H1 (cell line): Measurements from ENCODE around the gene SV2C. TPM values are rescaled to one million over a fixed set of nuclear protein-coding genes. Genes with fewer than 3 reads are reported as not detected.

Experiments
- CTBP2 ChIP-seq: IDR thresholded peaks from 2 replicates; pipeline ENCODE4 v1.7.0; 2011; ENCODE audit warnings: borderline replicate concordance, mild to moderate bottlenecking, moderate library complexity, mixed read lengths, low read length; ENCODE audit not compliant: insufficient read depth, insufficient read length
- MAFK ChIP-seq: IDR thresholded peaks from 2 replicates; pipeline ENCODE4 v1.6.1; 2012; ENCODE audit warnings: low read depth, mild to moderate bottlenecking, improper control_type of control experiment, low read length
- polyA plus RNA-seq, 7 experiments: library from polyadenylated mRNA; depleted of rRNA in 3 of 7; stranded (reverse) in 5 of 7; unstranded in 2 of 7; fragments of >200 nt in 5 of 7; fragments of 200-250 nt in 2 of 7; gene quantifications; 1 replicate in 5 of 7; 2 replicates in 1 of 7; 4 replicates in 1 of 7; pipeline versions ENCODE4 v1.2.1 to v1.2.3, GENCODE V29; 2011 to 2013; ENCODE audit warnings: missing spikeins in 2 of 7, mixed read lengths in 2 of 7
- total RNA-seq: library from RNA; stranded (reverse); fragmentation: NEBNext Ultra II Directional; extraction: Animal tissue kit (Norgen Biotek cat#: 25700); gene quantifications from 2 replicates; pipeline ENCODE4 v1.2.1, GENCODE V29; 2021

Gene SV2C
- total and polyA plus RNA-seq, 2 of the 8 experiments (the other 6 are each of a cell fraction or from before 2014, with no cell fraction given) = 0.08 to 0.24 TPM

GRCh38 chr5:76207120-76207519, 123.9 kb downstream of the SV2C start (continued):
- TF ChIP-seq CTBP2 = no peak
- no peak for TF ChIP-seq MAFK
- TF ChIP-seq, all 59 proteins: peak for 0
